Renal cortical epithelial cell (primary cell): ENCODE measurements around the gene PPP1R37. TPM values are rescaled to one million over a fixed set of nuclear protein-coding genes. Genes with fewer than 3 reads are reported as not detected.
"Not testable (repeated sequence)": the region's sequence is repeated elsewhere in the genome, so short reads cannot be mapped to it uniquely, and the experiment has no call there.

Source experiments
- DNase-seq: peaks from one replicate; pipeline ENCODE4 v3.0.0-alpha.2; 2011; ENCODE audit warnings: low read depth
- total RNA-seq: library from RNA; depleted of rRNA; stranded (reverse); fragments of >200 nt; gene quantifications from 2 replicates; pipeline ENCODE4 v1.2.3, GENCODE V29; 2014

The PPP1R37 gene
- total RNA-seq, 1 donor from 2014 or later = 37.1 TPM

DNA sequence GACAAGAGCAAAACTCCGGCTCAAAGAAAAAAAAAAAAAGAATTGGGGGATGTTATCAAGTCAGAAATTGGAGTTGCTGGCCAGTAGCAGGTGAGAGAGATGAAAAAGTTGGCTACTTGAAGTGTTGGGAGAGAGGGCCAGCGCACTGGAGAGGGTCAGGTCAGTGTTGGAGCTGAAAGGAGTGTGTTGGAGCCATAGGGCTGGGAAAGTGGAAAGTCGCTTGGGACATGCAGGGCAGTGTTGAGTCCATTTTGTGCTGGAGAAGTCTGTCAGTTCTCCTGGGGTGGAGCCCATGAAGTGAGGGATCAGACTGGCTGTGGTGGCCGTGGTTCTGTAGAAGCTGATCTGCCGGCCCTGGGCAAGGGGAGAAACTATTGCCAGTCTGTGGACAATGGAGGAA, 1.7 kb downstream of the PPP1R37 start:
- no peak for DNase-seq

DNA sequence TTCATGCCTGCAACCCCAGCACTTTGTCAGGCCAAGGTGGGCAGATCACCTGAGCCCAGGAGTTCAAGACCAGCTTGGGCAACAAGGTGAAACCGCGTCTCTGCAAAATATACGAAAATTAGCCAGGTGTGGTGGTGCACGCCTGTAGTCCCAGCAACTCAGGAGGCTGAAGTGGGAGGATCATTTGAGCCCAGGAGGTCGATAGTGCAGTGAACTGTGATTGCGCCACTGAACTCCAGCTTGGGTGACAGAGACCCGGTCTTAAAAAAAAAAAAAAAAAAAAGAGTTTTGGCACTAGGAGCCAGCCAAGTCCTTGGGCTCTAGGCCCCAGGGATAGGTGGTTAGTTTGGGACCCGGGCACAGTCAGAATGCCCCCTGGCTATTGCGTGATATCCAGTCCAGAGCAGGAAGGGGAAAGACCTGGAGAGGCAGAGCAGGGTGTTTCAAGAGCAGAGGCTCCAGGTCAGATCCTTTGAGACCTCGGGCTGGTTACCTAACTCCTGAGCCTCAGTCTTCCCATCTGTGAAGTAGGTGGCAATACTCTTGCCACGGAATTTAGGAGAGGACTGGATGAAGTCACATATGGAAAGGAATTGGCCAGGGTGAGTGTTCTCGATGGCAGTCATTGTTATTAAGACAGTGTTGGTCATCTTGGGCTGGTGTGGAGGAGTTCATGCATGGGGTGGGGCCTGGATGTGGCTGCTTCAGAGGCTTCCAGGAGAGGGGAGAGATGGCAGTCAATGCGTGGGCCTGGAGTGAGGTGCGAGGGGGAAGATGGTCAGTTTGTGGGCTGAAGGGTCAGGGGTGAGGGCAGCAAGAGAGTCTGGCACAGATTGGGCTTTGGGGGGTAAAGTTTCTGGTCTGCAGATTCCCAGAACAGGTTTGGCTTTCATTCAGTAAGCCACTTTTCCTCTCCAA, 2.8 kb downstream of the PPP1R37 start:
- no peak for DNase-seq

DNA sequence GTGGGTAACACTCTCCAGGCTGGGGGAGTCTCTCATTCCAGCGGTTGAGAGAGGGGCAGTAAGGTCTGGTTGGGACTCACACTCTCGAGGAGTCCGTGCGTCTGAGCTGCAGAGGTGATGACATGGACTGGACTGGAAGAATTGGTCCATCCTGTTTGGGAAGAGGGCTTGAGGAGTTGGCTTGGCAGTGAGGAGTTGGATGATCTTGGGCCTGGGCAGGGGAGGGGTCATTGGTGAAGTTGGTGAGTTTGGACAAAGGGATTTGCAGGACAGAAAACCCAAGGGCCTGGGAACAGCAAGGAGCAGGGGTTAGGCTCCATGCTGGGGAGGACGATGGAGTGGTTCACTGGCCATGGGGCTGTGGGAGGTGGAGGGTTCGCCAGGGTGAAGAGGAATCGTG, 3.7 kb downstream of the PPP1R37 start:
- no peak for DNase-seq

DNA sequence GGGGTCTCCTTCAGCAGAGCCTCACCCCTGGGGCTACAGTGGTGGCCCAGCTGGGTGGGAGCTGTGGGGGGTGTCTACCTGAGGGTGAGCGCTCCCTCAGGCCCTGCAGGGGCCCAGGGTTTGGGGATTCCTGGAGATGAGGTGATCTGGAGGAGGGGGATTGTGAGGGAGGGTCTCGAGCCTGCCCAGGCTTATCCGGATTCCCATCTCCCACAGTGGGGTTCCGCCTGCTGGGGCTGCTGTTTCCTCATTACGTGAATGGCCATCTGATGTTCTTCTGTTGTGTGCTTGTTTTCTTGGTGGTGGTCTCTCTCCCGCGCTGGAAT, 4.4 kb downstream of the PPP1R37 start:
- DNase-seq = no peak

DNA sequence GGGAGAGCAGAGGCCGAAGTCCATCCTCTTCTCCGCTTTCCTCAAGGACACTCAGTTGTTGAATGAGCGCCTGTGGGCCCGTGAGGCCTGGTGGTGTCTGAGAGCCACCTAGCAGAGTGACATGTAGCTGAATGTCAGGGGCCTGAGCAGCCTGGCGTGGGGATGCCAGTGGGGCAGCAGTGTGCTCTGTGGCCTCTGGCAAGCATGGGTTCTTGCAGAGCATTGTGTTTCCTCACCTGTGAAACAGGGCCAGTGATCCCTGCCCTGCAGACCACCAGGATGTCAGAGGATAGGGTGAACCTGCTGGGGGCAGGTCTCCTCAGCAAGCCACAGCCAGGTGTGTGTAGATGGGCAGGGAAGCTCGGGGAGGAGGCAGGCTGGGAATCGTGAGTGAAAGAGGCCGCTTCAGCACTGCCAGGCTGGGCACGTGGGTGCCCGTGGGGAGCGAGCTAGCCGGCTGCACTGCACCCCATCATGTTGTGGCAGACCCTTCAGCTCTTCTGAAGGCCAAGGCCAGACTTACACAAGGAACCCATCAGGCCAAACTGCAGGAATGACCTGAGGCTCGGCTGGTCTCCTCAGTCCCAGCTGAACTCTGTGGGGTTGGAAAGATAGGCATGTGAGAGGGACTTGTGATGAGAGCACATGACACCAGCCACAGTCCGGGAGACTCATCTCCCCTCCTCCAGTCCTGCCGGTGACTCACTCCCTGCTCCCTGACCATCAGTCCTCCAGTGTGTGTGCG, 5.0 kb downstream of the PPP1R37 start:
- peak; percentile 95 for DNase-seq

DNA sequence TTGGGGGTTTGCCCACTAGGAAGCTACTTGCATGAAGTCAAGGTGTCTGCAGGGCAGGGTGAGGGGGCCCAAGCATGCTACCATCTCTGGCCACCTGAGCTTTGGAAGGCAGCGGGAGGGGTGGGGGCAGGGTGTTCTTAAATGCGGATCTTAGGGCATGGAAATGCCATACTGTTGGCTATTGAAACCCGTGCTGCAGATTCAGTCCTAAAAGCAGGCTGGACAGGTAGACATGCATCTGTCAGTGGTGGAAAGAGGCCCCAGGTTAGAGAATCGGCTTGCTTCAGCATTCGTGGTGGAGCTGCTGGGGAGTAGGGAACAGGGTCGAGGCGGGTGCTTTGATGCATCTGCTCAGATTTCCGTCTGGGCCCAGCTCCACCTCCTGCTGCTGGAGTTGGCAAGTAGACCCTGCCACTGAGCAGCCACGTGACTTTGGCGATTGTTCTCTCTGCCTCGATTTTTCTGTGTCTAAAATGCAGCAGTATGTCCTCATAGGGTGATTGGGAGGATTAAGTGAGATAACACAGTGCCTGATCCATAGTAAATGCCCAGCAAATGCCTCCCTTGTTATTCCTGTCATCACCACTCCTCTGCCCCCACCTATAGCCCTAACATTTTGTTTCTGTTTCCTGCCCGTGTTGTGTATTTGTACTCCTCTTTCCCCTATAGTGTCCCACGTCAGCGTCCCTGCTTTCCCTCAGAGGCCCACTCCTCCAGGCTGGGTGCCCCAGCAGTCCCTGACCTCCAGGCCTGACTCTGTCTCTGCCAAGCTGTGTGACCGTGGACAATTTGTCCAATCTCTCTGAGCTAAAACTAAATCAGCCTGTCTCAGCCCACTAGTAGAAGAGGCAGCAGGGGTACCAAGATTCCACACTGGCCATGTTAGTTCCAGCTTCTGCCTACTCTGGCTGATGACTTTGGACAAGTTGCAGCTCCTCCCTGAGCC, 5.8 kb downstream of the PPP1R37 start:
- no peak for DNase-seq

DNA sequence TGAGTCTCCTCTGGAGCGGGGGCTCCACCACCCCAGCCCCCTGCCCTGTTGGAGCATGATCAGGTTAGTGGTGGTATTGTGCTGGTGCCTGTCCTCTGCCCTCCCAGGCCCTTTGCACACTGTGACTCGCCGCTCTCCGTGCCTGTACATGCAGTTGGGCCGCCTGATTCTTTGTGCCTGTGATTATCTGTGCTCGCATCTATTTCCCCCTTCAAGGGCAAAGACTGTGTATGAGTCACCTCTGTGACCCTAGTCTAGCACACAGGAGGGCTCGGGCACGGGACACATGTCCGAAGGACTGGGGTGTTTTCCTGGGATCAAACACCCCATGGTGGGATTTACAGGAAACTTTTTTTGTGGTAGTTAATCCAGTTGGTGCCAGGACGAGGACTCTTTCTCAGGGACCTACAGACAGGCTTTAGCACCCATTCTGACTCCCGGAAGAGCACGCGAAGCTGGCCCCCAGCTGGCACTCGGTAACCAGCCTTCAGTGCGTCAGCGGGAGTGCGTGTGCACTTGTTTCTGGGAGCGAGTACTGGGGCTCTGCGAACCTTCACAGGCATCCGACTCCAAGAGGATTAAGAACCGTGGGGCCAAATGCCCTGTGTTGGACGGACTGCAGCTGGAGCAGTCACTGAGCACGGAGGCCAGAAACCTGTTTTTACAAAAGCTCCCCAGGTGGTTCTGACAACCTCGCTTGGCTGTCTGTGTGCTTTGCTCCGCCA, 6.7 kb downstream of the PPP1R37 start:
- DNase-seq = peak; percentile 32

DNA sequence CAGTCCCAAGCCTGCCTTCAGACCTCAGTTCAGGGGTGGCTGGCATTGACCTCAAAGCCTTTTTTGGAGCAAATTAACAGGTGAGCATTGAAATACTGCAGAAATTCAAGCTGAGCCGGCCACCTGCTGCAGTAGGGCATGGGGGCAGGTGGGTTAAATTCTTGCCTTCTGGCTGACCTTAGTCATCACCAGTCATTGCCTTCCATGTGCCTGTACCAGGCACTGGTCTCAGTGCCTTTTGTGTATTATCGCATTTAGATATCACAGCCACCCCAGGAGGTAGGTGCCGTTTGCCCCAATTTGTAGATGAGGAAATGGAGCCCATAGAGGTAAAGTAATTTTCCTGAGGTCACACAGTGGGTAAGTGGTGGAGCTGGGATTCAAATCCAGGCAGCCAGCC, 7.2 kb downstream of the PPP1R37 start:
- DNase-seq = peak; percentile 7

DNA sequence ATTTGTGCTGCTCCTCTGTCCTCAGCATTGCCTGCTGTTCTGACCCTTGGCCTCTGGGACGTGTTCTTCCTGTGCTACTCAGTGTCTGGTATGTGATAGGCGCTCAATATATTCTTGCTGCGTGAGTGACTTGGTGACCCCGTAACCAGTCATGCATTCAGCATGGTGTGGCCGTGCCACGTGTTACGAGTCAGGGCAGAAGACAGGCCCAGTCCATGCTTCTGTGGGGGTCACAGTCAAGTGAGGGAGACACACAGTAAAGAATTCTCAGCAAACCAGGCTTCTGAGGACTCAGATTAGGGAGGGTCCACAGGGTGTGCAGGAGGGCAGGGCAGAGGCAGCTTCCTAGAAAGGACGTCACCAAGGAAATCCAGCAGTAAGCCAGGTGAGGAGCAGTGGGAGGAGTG, 7.9 kb downstream of the PPP1R37 start:
- peak; percentile 62 for DNase-seq

DNA sequence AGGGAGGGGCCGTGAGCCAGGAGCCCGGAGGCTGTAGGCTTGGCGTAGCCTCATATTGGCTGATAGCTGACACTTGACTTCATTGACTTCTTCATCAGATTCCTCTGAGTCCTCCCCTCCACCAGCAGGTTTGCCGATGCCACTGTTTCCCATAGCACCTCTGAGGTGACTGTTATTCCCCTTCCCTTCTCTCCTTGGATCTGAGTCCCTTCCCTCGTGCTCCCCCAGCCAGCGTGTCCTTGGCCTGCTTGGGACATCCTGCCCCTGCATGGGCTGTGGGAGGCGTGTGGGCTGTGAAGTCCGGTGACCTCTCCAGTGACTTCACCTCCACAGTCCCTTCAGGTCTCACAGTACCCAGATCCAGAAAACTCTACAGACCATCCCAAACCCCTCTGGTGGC, 8.8 kb downstream of the PPP1R37 start:
- DNase-seq = no peak

DNA sequence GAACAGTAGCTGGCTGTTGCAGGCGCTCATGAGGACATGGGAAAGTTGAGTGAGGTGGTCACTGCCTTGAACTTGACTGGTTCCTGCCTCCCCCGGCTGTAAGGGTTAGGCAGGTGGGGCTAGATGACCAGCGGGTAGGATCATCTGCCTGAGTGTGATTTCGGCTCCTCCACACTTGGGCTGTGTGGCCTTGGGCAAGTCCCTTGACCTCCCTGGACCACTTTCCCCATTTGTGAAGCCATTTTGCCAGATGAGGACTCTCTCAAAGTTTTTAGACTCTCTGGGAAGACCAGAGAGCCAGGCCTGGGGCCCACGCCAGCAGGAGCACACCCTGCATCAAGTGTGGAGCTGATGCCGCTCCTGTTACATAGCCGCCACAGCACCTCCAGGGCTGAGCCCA, 9.5 kb downstream of the PPP1R37 start:
- DNase-seq = no peak

DNA sequence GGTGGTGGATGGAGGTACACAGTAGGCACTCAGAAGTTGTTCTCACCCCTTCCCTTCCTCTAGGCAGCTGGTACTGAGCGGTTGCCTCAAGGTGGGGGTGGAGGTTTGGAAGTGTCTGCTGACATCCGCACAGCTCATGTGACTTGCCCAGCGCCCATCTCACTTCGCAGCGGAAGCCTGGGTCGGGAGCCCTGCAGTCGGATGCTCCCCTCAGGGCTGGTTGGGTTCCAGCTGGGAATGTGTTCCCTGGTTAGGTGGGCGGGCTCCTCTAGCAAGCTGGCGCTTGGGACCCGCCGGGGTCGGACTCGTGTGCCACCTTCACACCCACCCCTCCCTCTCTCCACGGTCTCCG, 10.2 kb downstream of the PPP1R37 start:
- DNase-seq = peak; percentile 23

DNA sequence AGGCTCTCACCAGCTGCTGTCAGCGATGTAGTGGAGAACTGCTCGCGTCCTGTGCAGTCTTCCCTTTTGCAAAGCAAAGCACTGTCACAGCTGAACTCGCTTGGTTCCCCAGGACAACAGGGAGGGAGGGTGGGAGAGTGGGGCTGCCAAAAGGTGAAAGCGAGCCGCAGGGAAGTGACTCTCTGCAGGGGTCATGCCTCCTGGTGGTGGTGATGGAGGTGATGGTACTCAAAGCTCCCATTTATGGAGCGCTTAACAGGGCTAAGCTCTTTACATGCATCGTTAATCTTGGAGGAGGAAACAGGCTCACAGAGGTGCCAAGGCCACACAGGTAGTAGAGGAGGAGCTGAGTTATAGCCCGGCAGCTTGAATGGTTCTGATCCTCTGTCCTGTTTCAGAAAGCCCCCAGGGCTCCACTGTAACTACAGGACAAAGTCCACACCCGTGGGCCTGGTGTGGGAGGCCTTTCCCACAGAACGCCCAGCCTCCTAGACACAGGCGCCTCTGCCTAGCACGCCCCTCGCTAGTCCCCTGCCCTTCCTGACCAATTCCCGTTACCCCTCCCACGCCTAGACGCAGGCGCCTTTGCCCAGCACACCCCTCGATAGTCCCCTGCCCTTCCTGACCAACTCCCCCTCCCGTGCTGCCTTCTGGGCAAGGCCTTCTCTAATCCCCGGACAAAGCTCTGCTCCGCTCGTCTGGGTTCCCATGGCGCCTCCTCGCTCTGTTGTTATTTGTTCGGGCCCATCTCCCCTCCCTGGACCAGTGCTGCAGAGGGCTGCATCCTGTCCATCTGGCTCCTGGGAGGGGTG, 10.7 kb downstream of the PPP1R37 start:
- peak; percentile 60 for DNase-seq

DNA sequence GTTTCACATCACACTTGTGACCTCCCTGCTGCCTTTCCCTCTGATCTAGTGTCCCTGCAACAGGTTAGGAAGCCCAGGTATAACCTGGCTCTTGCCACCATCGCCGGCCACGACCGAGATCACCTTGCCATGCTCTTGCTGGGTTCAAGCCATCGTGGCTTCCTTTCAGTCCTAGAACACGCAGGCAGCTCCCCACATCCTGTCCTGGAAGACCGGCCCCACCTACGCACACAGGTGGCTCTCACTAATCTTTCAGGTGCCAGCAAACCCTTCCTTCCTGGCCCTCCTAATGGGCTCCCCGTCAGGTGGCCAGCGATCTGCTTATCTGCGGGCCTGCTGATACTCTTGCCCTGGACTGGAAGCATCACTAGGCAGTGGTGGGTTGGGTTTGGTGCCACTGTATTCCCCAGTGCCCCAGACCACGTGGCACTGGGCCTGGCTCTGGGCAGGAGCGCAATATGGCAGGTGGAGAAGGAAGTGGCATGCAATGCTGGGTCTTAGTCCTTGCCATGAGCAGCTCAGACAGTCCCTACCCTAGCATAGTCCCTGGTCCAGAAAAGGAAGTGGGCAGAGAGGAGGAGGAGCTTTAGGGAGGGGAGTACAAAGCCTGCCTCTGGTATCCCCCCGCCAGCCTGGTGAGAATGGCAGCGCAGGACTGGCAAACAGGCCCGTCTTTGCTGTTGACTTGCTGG, 11.8 kb downstream of the PPP1R37 start:
- no peak for DNase-seq

DNA sequence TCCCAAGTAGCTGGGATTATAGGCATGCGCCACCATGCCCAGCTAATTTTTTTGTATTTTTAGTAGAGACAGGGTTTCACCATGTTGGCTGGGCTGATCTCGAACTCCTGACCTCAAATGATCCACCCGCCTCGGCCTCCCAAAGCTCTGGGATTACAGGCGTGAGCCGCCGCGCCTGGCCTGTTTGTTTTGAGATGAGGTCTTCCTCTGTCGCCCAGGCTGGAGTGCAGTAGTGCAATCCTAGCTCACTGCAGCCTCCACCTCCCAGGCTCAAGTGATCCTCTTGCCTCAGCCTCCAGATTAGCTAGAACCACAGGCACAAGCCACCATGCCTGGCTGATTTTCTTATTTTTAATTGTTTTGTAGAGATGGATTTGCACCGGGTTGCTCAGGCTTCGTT, 13.4 kb downstream of the PPP1R37 start:
- DNase-seq = not testable (repeated sequence)

DNA sequence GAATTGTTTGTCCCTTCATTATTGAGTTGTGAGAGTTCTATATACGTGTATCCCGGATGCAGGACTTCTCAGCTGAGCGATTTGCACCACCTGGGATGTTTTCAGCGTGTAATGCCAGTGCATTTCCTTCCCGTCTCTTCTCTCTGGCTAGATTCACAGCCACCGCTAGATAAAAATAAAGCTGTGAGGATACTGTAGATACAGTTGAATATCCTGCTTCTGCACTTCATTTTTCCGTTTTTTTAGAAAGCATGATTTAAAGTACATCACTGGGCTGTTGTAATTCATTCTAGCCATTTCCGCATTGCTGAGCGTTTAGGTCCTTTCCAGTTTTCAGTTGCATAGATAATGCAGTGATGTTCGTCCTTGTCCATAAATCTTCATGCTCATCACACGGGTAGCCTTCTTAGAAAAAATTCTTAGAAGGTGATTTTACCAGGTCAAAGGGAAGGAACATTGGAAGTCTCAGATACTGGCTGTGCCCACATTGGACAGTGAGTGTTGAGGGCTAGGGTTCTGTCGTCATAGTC, 14.7 kb downstream of the PPP1R37 start:
- DNase-seq = no peak

DNA sequence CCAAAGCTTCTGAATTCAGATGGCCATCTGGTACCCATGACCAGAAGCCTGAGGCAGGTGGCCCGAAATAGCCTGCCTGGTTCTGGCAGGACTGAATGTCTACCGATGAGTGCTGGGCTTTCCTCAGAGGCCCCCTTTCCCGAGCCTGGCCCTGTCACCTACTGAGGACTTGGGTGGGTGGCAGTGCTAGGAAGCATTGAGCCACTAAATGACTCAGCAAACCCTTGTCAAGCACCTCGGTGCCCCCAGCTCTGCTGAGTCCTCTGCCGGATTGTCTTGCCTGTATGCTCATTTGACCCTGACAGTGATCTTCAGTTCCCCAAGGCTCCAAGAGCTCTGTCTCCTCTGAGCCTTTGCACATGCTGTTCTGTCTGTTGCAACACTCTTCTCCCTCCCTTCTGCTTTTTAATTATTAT, 17.9 kb downstream of the PPP1R37 start:
- no peak for DNase-seq

DNA sequence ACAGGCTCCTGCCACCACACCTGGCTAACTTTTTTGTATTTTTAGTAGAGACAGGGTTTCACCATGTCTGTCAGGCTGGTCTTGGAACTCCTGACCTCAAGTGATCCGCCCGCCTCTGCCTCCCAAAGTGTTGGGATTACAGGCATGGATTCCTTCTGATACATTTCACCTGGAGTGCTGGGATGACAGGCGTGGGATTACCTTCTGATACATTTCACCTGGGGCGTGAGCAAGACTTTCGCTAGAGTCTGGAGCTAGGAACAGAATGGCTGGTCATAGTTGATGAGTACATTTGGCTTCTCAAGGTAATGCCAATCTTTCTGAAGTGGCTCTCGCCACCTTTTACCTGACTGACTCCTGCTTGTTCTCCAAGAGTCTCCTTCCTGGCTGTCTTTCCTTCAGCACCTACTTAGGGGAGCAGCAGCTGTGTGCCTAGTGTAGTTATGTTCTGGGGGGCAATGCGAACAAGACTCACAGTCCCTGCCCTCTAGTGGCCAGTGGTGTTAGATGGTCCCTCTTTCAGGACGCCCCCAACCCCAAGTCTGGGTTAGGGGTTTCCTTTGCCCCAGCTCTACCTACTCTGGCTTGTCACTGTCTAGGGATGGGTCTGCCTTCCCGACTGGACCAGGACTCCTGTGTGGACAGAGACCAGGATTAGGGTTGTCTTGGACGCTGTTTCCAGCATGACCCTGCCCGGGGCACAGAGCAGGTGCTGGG, 19.3 kb downstream of the PPP1R37 start:
- DNase-seq = no peak

DNA sequence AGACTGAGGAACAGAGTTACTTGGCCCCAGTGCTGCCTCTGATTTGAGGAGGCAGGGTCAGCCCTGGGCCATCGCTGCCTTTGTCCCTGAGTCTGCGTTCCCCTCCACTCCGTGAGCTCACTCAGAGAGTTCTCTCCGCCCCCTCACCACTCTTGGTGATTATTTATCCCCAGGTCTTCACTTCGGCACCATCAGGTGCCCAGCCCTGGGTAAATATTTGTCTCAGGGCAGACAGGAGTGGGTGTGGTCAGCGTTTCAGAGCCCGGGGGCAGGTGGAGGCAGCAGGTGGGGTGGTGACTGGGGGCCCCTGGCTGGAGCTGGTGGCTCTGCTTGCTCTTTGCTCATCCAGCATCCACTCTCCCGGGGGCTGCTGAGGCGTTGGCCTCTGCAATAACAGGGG, 20.6 kb downstream of the PPP1R37 start:
- no peak for DNase-seq
